ENCODE data around the gene CDK1. TPM values are rescaled to one million over a fixed set of nuclear protein-coding genes. Genes with fewer than 3 reads are reported as not detected.

Gene CDK1
- polyA plus RNA-seq, 2 of the 4 experiments (the other 2 are of a cell fraction): 97.1 to 109 TPM

- TF ChIP-seq, protein P1, sequence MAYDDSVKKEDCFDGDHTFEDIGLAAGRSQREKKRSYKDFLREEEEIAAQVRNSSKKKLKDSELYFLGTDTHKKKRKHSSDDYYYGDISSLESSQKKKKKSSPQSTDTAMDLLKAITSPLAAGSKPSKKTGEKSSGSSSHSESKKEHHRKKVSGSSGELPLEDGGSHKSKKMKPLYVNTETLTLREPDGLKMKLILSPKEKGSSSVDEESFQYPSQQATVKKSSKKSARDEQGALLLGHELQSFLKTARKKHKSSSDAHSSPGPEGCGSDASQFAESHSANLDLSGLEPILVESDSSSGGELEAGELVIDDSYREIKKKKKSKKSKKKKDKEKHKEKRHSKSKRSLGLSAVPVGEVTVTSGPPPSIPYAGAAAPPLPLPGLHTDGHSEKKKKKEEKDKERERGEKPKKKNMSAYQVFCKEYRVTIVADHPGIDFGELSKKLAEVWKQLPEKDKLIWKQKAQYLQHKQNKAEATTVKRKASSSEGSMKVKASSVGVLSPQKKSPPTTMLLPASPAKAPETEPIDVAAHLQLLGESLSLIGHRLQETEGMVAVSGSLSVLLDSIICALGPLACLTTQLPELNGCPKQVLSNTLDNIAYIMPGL (CRISPR knock-in tag; IDR thresholded peaks at IDR 0.05; ENCODE audit: borderline replicate concordance): no peak
- TF ChIP-seq POLR2A (IDR thresholded peaks at IDR 0.05; ENCODE audit: low read length) (no peak), BHLHE40 (IDR thresholded peaks at IDR 0.05; ENCODE audit: low read depth, low read length) (no peak), NFE2L2 (conservative IDR thresholded peaks at IDR 0.05; ENCODE audit: low read length) (no peak)
Measured at GRCh38 chr10:60737242-60737641, 41.0 kb upstream of the CDK1 start (continued).

- Histone ChIP-seq H3K9me3 (no peaks in the 10 kb centered on the region), H3K4me2 (peak overlapping the region; percentile 31), H3K4me1 (peaks cover 24% of the 10 kb centered on the region; the same call in 2 of the 3 replicates), H3K27ac (no peak overlapping the region; a peak in 1 of 6 replicates), H3K4me3 (no peak overlapping the region)
- ChIA-PET POLR2A (no interaction called here), CTCF (no interaction called here)
- DNase-seq (ENCODE audit: low read depth in 1 of 2, low spot score in 1 of 2) (no peak), FAIRE-seq (no peak), ATAC-seq (no peak)
- peak; percentile 71 for TF ChIP-seq JUNB (IDR thresholded peaks at IDR 0.05)
- no peak for TF ChIP-seq RAD21 (conservative IDR thresholded peaks at IDR 0.05 in 1 of 2, IDR thresholded peaks at IDR 0.05 in 1 of 2)
- no peak for TF ChIP-seq FOXS1 (CRISPR knock-in tag; IDR thresholded peaks at IDR 0.05)
Measured at GRCh38 chr10:60739558-60739957, 38.7 kb upstream of the CDK1 start.

DNA sequence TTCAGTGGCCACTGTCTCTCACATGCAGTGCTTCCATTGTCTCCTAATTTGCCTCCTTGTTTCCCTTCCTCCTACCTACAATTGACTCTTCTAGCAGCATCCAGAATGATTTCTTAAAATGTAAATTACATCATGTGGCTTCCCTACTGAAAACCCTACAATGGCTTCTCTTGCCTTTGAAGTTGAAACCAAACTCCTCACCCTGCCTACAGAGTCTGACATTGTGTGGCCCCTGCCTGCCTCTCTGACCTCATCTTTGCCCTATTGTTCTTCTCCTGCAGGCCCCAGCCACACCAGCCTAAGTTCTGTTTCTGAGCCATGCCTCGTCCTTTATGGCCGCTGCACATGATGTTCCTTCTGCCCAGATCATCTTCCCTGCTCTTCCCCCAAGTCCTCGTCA is 35.8 kb upstream of the CDK1 start:
- FAIRE-seq (no peak), DNase-seq (ENCODE audit: low read depth in 1 of 2, low spot score in 1 of 2) (no peak), ATAC-seq (no peak)
- ChIA-PET CTCF (no interaction called here), POLR2A (no interaction called here)
- no peak for TF ChIP-seq EHMT2 (IDR thresholded peaks at IDR 0.05; ENCODE audit: low read depth)
- TF ChIP-seq, protein P2, sequence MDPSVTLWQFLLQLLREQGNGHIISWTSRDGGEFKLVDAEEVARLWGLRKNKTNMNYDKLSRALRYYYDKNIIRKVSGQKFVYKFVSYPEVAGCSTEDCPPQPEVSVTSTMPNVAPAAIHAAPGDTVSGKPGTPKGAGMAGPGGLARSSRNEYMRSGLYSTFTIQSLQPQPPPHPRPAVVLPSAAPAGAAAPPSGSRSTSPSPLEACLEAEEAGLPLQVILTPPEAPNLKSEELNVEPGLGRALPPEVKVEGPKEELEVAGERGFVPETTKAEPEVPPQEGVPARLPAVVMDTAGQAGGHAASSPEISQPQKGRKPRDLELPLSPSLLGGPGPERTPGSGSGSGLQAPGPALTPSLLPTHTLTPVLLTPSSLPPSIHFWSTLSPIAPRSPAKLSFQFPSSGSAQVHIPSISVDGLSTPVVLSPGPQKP (IDR thresholded peaks at IDR 0.05; ENCODE audit: low read depth, low read length): no peak
- no peak for TF ChIP-seq ZSCAN20 (CRISPR knock-in tag; IDR thresholded peaks at IDR 0.05)
- TF ChIP-seq BCL3 (IDR thresholded peaks at IDR 0.05): no peak
- TF ChIP-seq SMC3 (IDR thresholded peaks at IDR 0.05): no peak
- TF ChIP-seq RCOR1 (IDR thresholded peaks at IDR 0.05; ENCODE audit: low read depth, low read length): no peak
- TF ChIP-seq, protein P3, sequence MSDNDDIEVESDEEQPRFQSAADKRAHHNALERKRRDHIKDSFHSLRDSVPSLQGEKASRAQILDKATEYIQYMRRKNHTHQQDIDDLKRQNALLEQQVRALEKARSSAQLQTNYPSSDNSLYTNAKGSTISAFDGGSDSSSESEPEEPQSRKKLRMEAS (IDR thresholded peaks at IDR 0.05): no peak
- TF ChIP-seq ZFP36 (IDR thresholded peaks at IDR 0.05; ENCODE audit: borderline replicate concordance, partially characterized antibody): no peak
- TF ChIP-seq MAFK (IDR thresholded peaks at IDR 0.05; ENCODE audit: partially characterized antibody): no peak
- TF ChIP-seq EP300 (IDR thresholded peaks at IDR 0.05): no peak
- no peak for TF ChIP-seq ESRRA (IDR thresholded peaks at IDR 0.05; ENCODE audit: borderline replicate concordance, low read length)
- TF ChIP-seq MYC (IDR thresholded peaks at IDR 0.05; ENCODE audit: borderline replicate concordance, low read length): no peak
- no peak for TF ChIP-seq HEYL (CRISPR knock-in tag; IDR thresholded peaks at IDR 0.05)
- Histone ChIP-seq H3K9me3 (no peaks in the 10 kb centered on the region), H3K4me1 (peaks cover 21% of the 10 kb centered on the region; the same call in 2 of the 3 replicates), H3K27ac (no peak overlapping the region), H3K4me2 (no peak overlapping the region), H3K4me3 (no peak overlapping the region)
- 76% methylated on average over 3 of the region's 3 CpGs for WGBS (ENCODE audit: missing lambda C conversion rate)

Measured in A549 (cell line).